CD14-positive monocyte (primary cell): Measurements from ENCODE around the gene HMCN1. TPM values are rescaled to one million over a fixed set of nuclear protein-coding genes. Genes with fewer than 3 reads are reported as not detected.

Source experiments
- DNase-seq, 3 donors: peaks; one replicate each; pipeline ENCODE4 v3.0.0-alpha.2; 2011 to 2022
- H2AFZ ChIP-seq: 2 replicates; pipeline ENCODE4 v1.6.0; 2012; ENCODE audit warnings: mild to moderate bottlenecking, low read depth, low read length, inconsistent platforms; ENCODE audit not compliant: insufficient read depth, poor library complexity, severe bottlenecking
- H3K27ac ChIP-seq, 2 donors: 1 replicate in 1 of 2; 2 replicates in 1 of 2; pipeline ENCODE4 v1.5.1; 2012 to 2013; ENCODE audit warnings: low read length in 2 of 2, control low read depth in 1 of 2, inconsistent platforms in 1 of 2, low read depth in 1 of 2, mild to moderate bottlenecking in 1 of 2
- H3K27me3 ChIP-seq, 2 donors: one replicate each; pipeline versions ENCODE4 v1.6.0 to v1.6.1; 2011 to 2013; ENCODE audit warnings: low read length in 2 of 2; ENCODE audit not compliant: control insufficient read depth in 2 of 2, insufficient read depth in 2 of 2
- H3K36me3 ChIP-seq, 2 donors: replicated peaks in 1 of 2; 1 replicate in 1 of 2; 2 replicates in 1 of 2; pipeline versions ENCODE4 v1.5.1 to v1.6.1; 2012 to 2013; ENCODE audit warnings: low read length in 2 of 2, control low read depth in 1 of 2, inconsistent platforms in 1 of 2, mild to moderate bottlenecking in 1 of 2; ENCODE audit not compliant: insufficient read depth in 2 of 2, control insufficient read depth in 1 of 2
- H3K4me1 ChIP-seq, 2 donors: 1 replicate in 1 of 2; 2 replicates in 1 of 2; pipeline versions ENCODE4 v1.5.1 to v1.6.1; 2012 to 2013; ENCODE audit warnings: low read length in 2 of 2, control low read depth in 1 of 2, inconsistent platforms in 1 of 2, mild to moderate bottlenecking in 1 of 2, moderate library complexity in 1 of 2; ENCODE audit not compliant: insufficient read depth in 2 of 2, control insufficient read depth in 1 of 2
- H3K4me2 ChIP-seq: replicated peaks from 2 replicates; pipeline ENCODE3; 2012; ENCODE audit warnings: low read length, moderate library complexity, mild to moderate bottlenecking; ENCODE audit not compliant: poor library complexity, severe bottlenecking; ENCODE audit errors: extremely low read depth
- H3K4me3 ChIP-seq, 3 experiments: fragments of 200-600 bp in 1 of 3; sonication (generic) in 1 of 3; replicated peaks in 1 of 3; 1 replicate in 2 of 3; 2 replicates in 1 of 3; pipeline ENCODE4 v1.5.1; 2011 to 2013; ENCODE audit warnings: low read length in 3 of 3, mild to moderate bottlenecking in 3 of 3, control low read depth in 2 of 3, low read depth in 2 of 3, inconsistent platforms in 1 of 3, moderate library complexity in 1 of 3
- H3K79me2 ChIP-seq: 2 replicates; pipeline ENCODE4 v1.6.0; 2012; ENCODE audit warnings: mild to moderate bottlenecking, control low read depth, inconsistent platforms, low read length, moderate library complexity; ENCODE audit not compliant: insufficient read depth
- H3K9ac ChIP-seq: 2 replicates; pipeline ENCODE4 v1.6.0; 2017; ENCODE audit warnings: low read length, mild to moderate bottlenecking; ENCODE audit not compliant: insufficient read depth, poor library complexity, severe bottlenecking
- H3K9me3 ChIP-seq, 2 donors: replicated peaks in 1 of 2; 1 replicate in 1 of 2; 2 replicates in 1 of 2; pipeline versions ENCODE4 v1.5.1 to v1.6.1; 2012 to 2013; ENCODE audit warnings: low read length in 2 of 2, control low read depth in 1 of 2; ENCODE audit not compliant: control insufficient read depth in 1 of 2, insufficient read depth in 1 of 2
- H4K20me1 ChIP-seq: 2 replicates; pipeline ENCODE4 v1.6.0; 2012; ENCODE audit warnings: mild to moderate bottlenecking, low read length, control low read depth, moderate library complexity; ENCODE audit not compliant: insufficient read depth
- H3K27ac Mint-ChIP-seq, 7 donors: one replicate each; pipeline ENCODE4 v1.8.0; 2020; ENCODE audit warnings: mild to moderate bottlenecking in 7 of 7, mixed read lengths in 7 of 7, moderate library complexity in 6 of 7, inconsistent platforms in 2 of 7
- H3K27me3 Mint-ChIP-seq, 3 donors: one replicate each; pipeline ENCODE4 v1.8.0; 2021 to 2022; ENCODE audit warnings: low read depth in 3 of 3, mild to moderate bottlenecking in 3 of 3, mixed read lengths in 3 of 3, moderate library complexity in 3 of 3, inconsistent platforms in 1 of 3
- H3K36me3 Mint-ChIP-seq, 2 donors: one replicate each; pipeline ENCODE4 v1.8.0; 2020; ENCODE audit warnings: mixed read lengths in 2 of 2, inconsistent platforms in 1 of 2, mild to moderate bottlenecking in 1 of 2
- H3K4me1 Mint-ChIP-seq: one replicate; pipeline ENCODE4 v1.8.0; 2020; ENCODE audit warnings: mild to moderate bottlenecking, mixed read lengths
- H3K4me3 Mint-ChIP-seq, 2 donors: one replicate each; pipeline ENCODE4 v1.8.0; 2020; ENCODE audit warnings: mild to moderate bottlenecking in 2 of 2, mixed read lengths in 2 of 2, moderate library complexity in 1 of 2
- H3K9me3 Mint-ChIP-seq, 7 donors: one replicate each; pipeline ENCODE4 v1.8.0; 2020 to 2022; ENCODE audit warnings: mixed read lengths in 7 of 7, mild to moderate bottlenecking in 6 of 7, moderate library complexity in 6 of 7, inconsistent platforms in 2 of 7
- CTCF ChIP-seq: fragments of 200-600 bp; IDR thresholded peaks from one replicate; pipeline ENCODE4 v1.8.0; 2022; ENCODE audit warnings: antibody characterized with exemption, mild to moderate bottlenecking
- WGBS: methylation state at CpG from one replicate; pipeline ENCODE4 v1.1.5; 2013; ENCODE audit warnings: missing lambda C conversion rate; ENCODE audit not compliant: insufficient coverage; 5-methylcytosine and 5-hydroxymethylcytosine counted together
- intact Hi-C, 2 donors: fragments of 100-400 bp; cut with micrococcal nuclease; formaldehyde crosslinking; loops; one replicate each; pipeline versions ENCODE4 v1.15.0 to v1.15.1; 2023
- polyA plus RNA-seq, 3 donors: library from polyadenylated mRNA; depleted of rRNA in 1 of 3; unstranded in 2 of 3; stranded (reverse) in 1 of 3; fragments of 300-500 nt in 2 of 3; fragments of >200 nt in 1 of 3; fragmentation: Illumina TruSeq in 2 of 3; gene quantifications; 1 replicate in 2 of 3; 2 replicates in 1 of 3; pipeline ENCODE4 v1.2.3, GENCODE V29; 2012 to 2021

Gene HMCN1
- polyA plus RNA-seq, 3 donors, result not detected

- no peak overlapping the region for H3K4me3 Mint-ChIP-seq
- no peak overlapping the region for H3K9ac ChIP-seq
- no peak overlapping the region for H2AFZ ChIP-seq
- no peaks in the 10 kb centered on the region for H3K4me1 Mint-ChIP-seq
- H3K27ac ChIP-seq, result no peak overlapping the region
- intact Hi-C loops, result no loop called here
- no peaks in the 10 kb centered on the region for H3K4me1 ChIP-seq
- H3K36me3 Mint-ChIP-seq, result no peaks in the 10 kb centered on the region
- no peaks in the 10 kb centered on the region for H3K27me3 Mint-ChIP-seq
- H3K27ac Mint-ChIP-seq, result no peak overlapping the region
- H3K4me3 ChIP-seq, result no peak overlapping the region
- H3K27me3 ChIP-seq, result no peaks in the 10 kb centered on the region
- no peak for TF ChIP-seq CTCF
- H3K36me3 ChIP-seq, result no peaks in the 10 kb centered on the region
- WGBS, result no CpG with 5 or more reads among the region's 3 CpGs
- H3K9me3 Mint-ChIP-seq, result peaks cover 0 to 1% (median 0%) of the 10 kb centered on the region in 7 donors
- H3K9me3 ChIP-seq, result no peaks in the 10 kb centered on the region
- H3K4me2 ChIP-seq, result no peak overlapping the region
- H3K79me2 ChIP-seq, result no peaks in the 10 kb centered on the region
- H4K20me1 ChIP-seq, result no peaks in the 10 kb centered on the region
- no peak for DNase-seq
Observed at GRCh38 chr1:185926588-185926987, 192.4 kb downstream of the HMCN1 start.

DNA sequence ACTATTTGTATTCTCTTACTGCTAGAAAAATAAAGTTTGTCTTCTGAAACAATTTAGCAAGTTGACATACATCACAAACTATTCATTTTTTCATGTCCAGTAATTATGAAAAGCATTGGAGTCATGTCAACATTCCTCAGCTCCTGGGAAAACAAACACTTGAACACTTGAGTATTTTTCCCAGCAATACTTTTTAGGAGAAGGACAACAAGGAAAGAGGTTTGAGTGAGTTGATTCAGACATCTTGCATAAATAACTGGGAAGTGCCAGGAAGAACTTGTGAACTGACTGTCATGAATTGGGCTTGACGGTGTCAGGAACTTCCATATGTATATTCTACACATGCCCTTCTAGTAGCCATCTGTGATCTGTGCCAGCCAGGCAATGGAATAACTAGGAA is 195.6 kb downstream of the HMCN1 start:
- Histone ChIP-seq H4K20me1 (no peaks in the 10 kb centered on the region), H3K4me3 (no peak overlapping the region), H3K4me2 (no peak overlapping the region), H3K79me2 (no peaks in the 10 kb centered on the region), H3K4me1 (no peaks in the 10 kb centered on the region), H3K9ac (no peak overlapping the region), H2AFZ (no peak overlapping the region), H3K27ac (no peak overlapping the region), H3K9me3 (no peaks in the 10 kb centered on the region), H3K27me3 (no peaks in the 10 kb centered on the region), H3K36me3 (no peaks in the 10 kb centered on the region)
- Mint-ChIP-seq H3K9me3 (peaks cover 0 to 1% (median 0%) of the 10 kb centered on the region in 7 donors), H3K4me3 (no peak overlapping the region), H3K4me1 (no peaks in the 10 kb centered on the region), H3K36me3 (no peaks in the 10 kb centered on the region), H3K27ac (no peak overlapping the region), H3K27me3 (no peaks in the 10 kb centered on the region)
- TF ChIP-seq CTCF, result no peak
- no peak for DNase-seq
- WGBS, result no CpG with 5 or more reads among the region's 1 CpG
- intact Hi-C loops, result no loop called here
